ENCODE data around the gene TRIM47. TPM values are rescaled to one million over a fixed set of nuclear protein-coding genes. Genes with fewer than 3 reads are reported as not detected.

The TRIM47 gene
- total RNA-seq, 1 experiment from 2014 or later, result 125 TPM

GRCh38 chr17:75825748-75826370, 52.5 kb downstream of the TRIM47 start:
- intact Hi-C loops (cut with micrococcal nuclease; ENCODE audit: unreplicated experiment), result no loop called here
- no peak for TF ChIP-seq CTCF (IDR thresholded peaks at IDR 0.05)
- TF ChIP-seq POLR2AphosphoS5 (IDR thresholded peaks at IDR 0.05; ENCODE audit: low read depth, low read length), result no peak
- TF ChIP-seq, protein P1, sequence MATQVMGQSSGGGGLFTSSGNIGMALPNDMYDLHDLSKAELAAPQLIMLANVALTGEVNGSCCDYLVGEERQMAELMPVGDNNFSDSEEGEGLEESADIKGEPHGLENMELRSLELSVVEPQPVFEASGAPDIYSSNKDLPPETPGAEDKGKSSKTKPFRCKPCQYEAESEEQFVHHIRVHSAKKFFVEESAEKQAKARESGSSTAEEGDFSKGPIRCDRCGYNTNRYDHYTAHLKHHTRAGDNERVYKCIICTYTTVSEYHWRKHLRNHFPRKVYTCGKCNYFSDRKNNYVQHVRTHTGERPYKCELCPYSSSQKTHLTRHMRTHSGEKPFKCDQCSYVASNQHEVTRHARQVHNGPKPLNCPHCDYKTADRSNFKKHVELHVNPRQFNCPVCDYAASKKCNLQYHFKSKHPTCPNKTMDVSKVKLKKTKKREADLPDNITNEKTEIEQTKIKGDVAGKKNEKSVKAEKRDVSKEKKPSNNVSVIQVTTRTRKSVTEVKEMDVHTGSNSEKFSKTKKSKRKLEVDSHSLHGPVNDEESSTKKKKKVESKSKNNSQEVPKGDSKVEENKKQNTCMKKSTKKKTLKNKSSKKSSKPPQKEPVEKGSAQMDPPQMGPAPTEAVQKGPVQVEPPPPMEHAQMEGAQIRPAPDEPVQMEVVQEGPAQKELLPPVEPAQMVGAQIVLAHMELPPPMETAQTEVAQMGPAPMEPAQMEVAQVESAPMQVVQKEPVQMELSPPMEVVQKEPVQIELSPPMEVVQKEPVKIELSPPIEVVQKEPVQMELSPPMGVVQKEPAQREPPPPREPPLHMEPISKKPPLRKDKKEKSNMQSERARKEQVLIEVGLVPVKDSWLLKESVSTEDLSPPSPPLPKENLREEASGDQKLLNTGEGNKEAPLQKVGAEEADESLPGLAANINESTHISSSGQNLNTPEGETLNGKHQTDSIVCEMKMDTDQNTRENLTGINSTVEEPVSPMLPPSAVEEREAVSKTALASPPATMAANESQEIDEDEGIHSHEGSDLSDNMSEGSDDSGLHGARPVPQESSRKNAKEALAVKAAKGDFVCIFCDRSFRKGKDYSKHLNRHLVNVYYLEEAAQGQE (IDR thresholded peaks at IDR 0.05; ENCODE audit: insufficient read depth in 1 of 2, low read depth in 2 of 2, low read length in 1 of 2), result no peak
- Histone ChIP-seq H3K9me3 (ENCODE audit: control insufficient read depth, insufficient read depth, low read depth, low read length) (no peaks in the 10 kb centered on the region), H3K27ac (ENCODE audit: low read length) (no peak overlapping the region), H3K27me3 (ENCODE audit: control insufficient read depth, insufficient read depth, low read length) (no peaks in the 10 kb centered on the region), H3K4me3 (ENCODE audit: low read depth in 2 of 2, low read length in 2 of 2) (no peak overlapping the region), H3K4me1 (ENCODE audit: control insufficient read depth, insufficient read depth, low read length) (no peaks in the 10 kb centered on the region), H3K36me3 (ENCODE audit: control insufficient read depth, insufficient read depth, low read length) (no peaks in the 10 kb centered on the region; the same call in 1 of the 2 replicates)
- in situ Hi-C loops (cut with HindIII; ENCODE audit: low pct_unique_long_range_greater_than_20kb, low sequenced_read_pairs), result no loop called here
- ATAC-seq (no peak), DNase-seq (ENCODE audit: low read depth, low spot score) (no peak)
- CTCF ChIA-PET, result interaction anchor here (0.5 to 0.9 kb wide), 4 partner anchors 15 to 20 kb away, joined by 3 to 6 read pairs (median 5); no protein-coding TSS in a partner anchor
- POLR2A ChIA-PET, result interaction anchor here (1.0 kb wide), 1 partner anchor 10 kb away, joined by 3 read pairs; no protein-coding TSS in a partner anchor
- BruUV-seq (replicated peaks), result no TSS peak

DNA sequence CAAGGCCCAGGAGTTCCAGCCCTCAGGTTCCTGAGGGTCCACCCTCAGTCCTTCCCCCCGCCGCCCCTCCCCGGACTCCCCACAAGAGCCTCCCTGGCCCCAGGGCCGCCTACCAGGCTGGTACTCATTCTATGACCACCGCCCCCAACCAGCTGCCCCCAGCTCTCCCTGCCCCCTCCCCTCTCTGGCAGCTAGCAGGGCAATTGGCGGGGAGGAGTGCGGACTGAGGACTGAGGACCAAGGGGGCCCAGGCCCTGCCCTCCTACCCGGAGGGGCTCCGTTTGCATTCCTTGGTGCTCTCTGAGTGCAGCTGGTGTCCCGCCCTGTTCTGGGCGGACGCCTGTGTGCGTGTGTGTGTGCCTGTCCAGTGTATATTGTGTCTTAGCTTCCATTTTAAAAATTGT, 53.2 kb downstream of the TRIM47 start:
- in situ Hi-C loops (cut with HindIII; ENCODE audit: low pct_unique_long_range_greater_than_20kb, low sequenced_read_pairs), result no loop called here
- no TSS peak for BruUV-seq (replicated peaks)
- ChIA-PET POLR2A (interaction anchor here (0.7 to 1.0 kb wide), 2 partner anchors 10 to 49 kb away, joined by 3 read pairs; no protein-coding TSS in a partner anchor), CTCF (interaction anchor here (0.5 to 0.9 kb wide), 4 partner anchors 16 to 77 kb away, joined by 3 to 5 read pairs (median 5); no protein-coding TSS in a partner anchor)
- Histone ChIP-seq H3K27me3 (ENCODE audit: control insufficient read depth, insufficient read depth, low read length) (no peaks in the 10 kb centered on the region), H3K36me3 (ENCODE audit: control insufficient read depth, insufficient read depth, low read length) (no peaks in the 10 kb centered on the region; the same call in 1 of the 2 replicates), H3K4me3 (ENCODE audit: low read depth in 2 of 2, low read length in 2 of 2) (no peak overlapping the region), H3K4me1 (ENCODE audit: control insufficient read depth, insufficient read depth, low read length) (no peaks in the 10 kb centered on the region), H3K27ac (ENCODE audit: low read length) (no peak overlapping the region), H3K9me3 (ENCODE audit: control insufficient read depth, insufficient read depth, low read depth, low read length) (no peaks in the 10 kb centered on the region)
- ATAC-seq (no peak), DNase-seq (ENCODE audit: low read depth, low spot score) (no peak)
- intact Hi-C loops (cut with micrococcal nuclease; ENCODE audit: unreplicated experiment), result no loop called here
- TF ChIP-seq TCF7L2 (IDR thresholded peaks at IDR 0.05; ENCODE audit: low read depth, low read length), result no peak
- TF ChIP-seq SIN3A (IDR thresholded peaks at IDR 0.05; ENCODE audit: borderline replicate concordance, insufficient read depth, low read depth, low read length), result no peak
- TF ChIP-seq CTCF (IDR thresholded peaks at IDR 0.05), result no peak
- TF ChIP-seq, protein P1 (IDR thresholded peaks at IDR 0.05; ENCODE audit: insufficient read depth in 1 of 2, low read depth in 2 of 2, low read length in 1 of 2), result no peak
- no peak for TF ChIP-seq POLR2AphosphoS5 (IDR thresholded peaks at IDR 0.05; ENCODE audit: low read depth, low read length)
